OCI-LY3 (cell line): Measurements from ENCODE around the gene ANGPTL1.

ENCODE experiments used
- H2AFZ ChIP-seq: fragments of 200-600, 300-600 bp; shearing (Covaris generic); 2 replicates; pipeline ENCODE4 v1.6.0; 2014; ENCODE audit warnings: antibody characterized with exemption, low read depth, low read length
- H3K27ac ChIP-seq: fragments of 200-600, 300-600 bp; sonication (generic); 2 replicates; pipeline ENCODE4 v1.5.1; 2014; ENCODE audit warnings: mild to moderate bottlenecking, low read length, moderate library complexity, mixed read lengths
- H3K27me3 ChIP-seq: fragments of 200-600, 300-600 bp; sonication (generic); 2 replicates; pipeline ENCODE4 v1.6.1; 2014; ENCODE audit warnings: low read depth, low read length, mixed read lengths
- H3K36me3 ChIP-seq: fragments of 200-600, 300-600 bp; sonication (generic); replicated peaks from 2 replicates; pipeline ENCODE3; 2014; ENCODE audit warnings: low read depth, low read length, mixed read lengths
- H3K4me1 ChIP-seq: fragments of 300-600, 200-600 bp; sonication (generic); 2 replicates; pipeline ENCODE4 v1.6.1; 2014; ENCODE audit warnings: low read length, mixed read lengths
- H3K4me2 ChIP-seq: fragments of 200-600, 300-600 bp; sonication (generic); 2 replicates; pipeline ENCODE4 v1.6.1; 2014; ENCODE audit warnings: low read length, mixed read lengths
- H3K4me3 ChIP-seq: fragments of 300-600, 200-600 bp; sonication (generic); 2 replicates; pipeline ENCODE4 v1.5.1; 2014; ENCODE audit warnings: antibody characterized with exemption, mild to moderate bottlenecking, low read length, moderate library complexity
- H3K79me2 ChIP-seq: fragments of 300-600, 200-600 bp; shearing (Covaris generic); 2 replicates; pipeline ENCODE4 v1.6.1; 2014; ENCODE audit warnings: mild to moderate bottlenecking, low read length, mixed read lengths
- H3K9ac ChIP-seq: fragments of 300-600, 200-600 bp; shearing (Covaris generic); 2 replicates; pipeline ENCODE4 v1.6.0; 2014; ENCODE audit warnings: mild to moderate bottlenecking, low read length, moderate library complexity
- H3K9me3 ChIP-seq: fragments of 200-600, 300-600 bp; shearing (Covaris generic); 2 replicates; pipeline ENCODE4 v1.6.1; 2014; ENCODE audit warnings: low read length, mixed read lengths; ENCODE audit not compliant: insufficient read depth
- H4K20me1 ChIP-seq: fragments of 200-600, 300-600 bp; sonication (generic); 2 replicates; pipeline ENCODE4 v1.6.1; 2016; ENCODE audit warnings: low read length, mixed read lengths; ENCODE audit not compliant: insufficient read depth
- EZH2phosphoT487 ChIP-seq: fragments of 200-600 bp; shearing (Covaris generic); IDR thresholded peaks from 2 replicates; pipeline ENCODE4 v1.6.1; 2018; ENCODE audit warnings: antibody characterized with exemption, mixed run types, low read depth
- TF ChIP-seq, protein P1 (sequence below): fragments of 200-600, 300-600 bp; sonication (generic); IDR thresholded peaks from 2 replicates; pipeline ENCODE4 v1.5.1; 2014; ENCODE audit warnings: antibody characterized with exemption, low read length, low read depth

ANGPTL1 gene

DNA sequence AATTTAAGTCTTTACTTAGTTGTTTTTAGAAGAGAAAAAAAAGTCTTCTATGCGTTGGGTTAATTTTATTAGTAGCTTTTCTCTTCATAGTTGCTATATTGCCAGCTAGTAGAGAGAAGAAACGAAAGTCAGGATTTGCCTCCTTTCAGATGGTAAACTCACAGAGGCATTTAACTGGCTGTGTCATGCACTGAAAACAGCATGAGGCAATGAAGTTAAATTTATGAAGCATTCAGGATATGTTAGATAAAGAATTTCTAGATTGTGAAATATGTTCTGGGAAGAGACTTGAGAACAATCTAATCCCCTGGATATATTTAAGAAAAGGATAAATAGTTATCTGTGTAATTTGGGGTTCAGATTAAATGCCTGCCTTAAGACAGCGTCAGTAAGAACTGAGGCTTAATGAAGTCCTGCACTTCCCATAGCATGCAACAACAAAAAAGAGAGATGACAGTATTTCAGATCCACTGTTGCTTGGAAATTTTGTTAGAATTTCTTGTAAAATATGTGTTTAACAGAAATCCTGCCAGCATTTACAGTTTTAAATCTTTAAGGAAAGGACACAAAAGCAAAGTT is 1.7 kb downstream of the ANGPTL1 start:
- H3K4me3 ChIP-seq: no peak overlapping the region
- no peaks in the 10 kb centered on the region for H3K27me3 ChIP-seq
- H3K4me2 ChIP-seq: no peak overlapping the region
- no peaks in the 10 kb centered on the region for H4K20me1 ChIP-seq
- no peak overlapping the region for H3K27ac ChIP-seq
- H3K9me3 ChIP-seq: no peaks in the 10 kb centered on the region
- TF ChIP-seq, protein P1, sequence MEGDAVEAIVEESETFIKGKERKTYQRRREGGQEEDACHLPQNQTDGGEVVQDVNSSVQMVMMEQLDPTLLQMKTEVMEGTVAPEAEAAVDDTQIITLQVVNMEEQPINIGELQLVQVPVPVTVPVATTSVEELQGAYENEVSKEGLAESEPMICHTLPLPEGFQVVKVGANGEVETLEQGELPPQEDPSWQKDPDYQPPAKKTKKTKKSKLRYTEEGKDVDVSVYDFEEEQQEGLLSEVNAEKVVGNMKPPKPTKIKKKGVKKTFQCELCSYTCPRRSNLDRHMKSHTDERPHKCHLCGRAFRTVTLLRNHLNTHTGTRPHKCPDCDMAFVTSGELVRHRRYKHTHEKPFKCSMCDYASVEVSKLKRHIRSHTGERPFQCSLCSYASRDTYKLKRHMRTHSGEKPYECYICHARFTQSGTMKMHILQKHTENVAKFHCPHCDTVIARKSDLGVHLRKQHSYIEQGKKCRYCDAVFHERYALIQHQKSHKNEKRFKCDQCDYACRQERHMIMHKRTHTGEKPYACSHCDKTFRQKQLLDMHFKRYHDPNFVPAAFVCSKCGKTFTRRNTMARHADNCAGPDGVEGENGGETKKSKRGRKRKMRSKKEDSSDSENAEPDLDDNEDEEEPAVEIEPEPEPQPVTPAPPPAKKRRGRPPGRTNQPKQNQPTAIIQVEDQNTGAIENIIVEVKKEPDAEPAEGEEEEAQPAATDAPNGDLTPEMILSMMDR: no peak
- TF ChIP-seq EZH2phosphoT487: no peak
- no peaks in the 10 kb centered on the region for H3K79me2 ChIP-seq
- no peaks in the 10 kb centered on the region for H3K36me3 ChIP-seq
- no peak overlapping the region for H3K9ac ChIP-seq
- H2AFZ ChIP-seq: no peak overlapping the region
- H3K4me1 ChIP-seq: peaks cover 3% of the 10 kb centered on the region; the same call in 1 of the 2 replicates

GRCh38 chr1:178868706-178869105 is 2.2 kb downstream of the ANGPTL1 start:
- H2AFZ ChIP-seq: no peak overlapping the region
- no peaks in the 10 kb centered on the region for H4K20me1 ChIP-seq
- no peak overlapping the region for H3K27ac ChIP-seq
- TF ChIP-seq EZH2phosphoT487: no peak
- TF ChIP-seq, protein P1: no peak
- no peaks in the 10 kb centered on the region for H3K9me3 ChIP-seq
- no peak overlapping the region for H3K9ac ChIP-seq
- peaks cover 3% of the 10 kb centered on the region; the same call in 1 of the 2 replicates for H3K4me1 ChIP-seq
- H3K4me3 ChIP-seq: no peak overlapping the region
- H3K4me2 ChIP-seq: no peak overlapping the region
- H3K27me3 ChIP-seq: no peaks in the 10 kb centered on the region
- no peaks in the 10 kb centered on the region for H3K79me2 ChIP-seq
- no peaks in the 10 kb centered on the region for H3K36me3 ChIP-seq

- Histone ChIP-seq H3K79me2 (no peaks in the 10 kb centered on the region), H3K4me2 (peak overlapping the region; percentile 0; the same call in 1 of the 2 replicates), H3K27me3 (no peaks in the 10 kb centered on the region), H3K27ac (no peak overlapping the region), H3K9me3 (no peaks in the 10 kb centered on the region), H3K36me3 (no peaks in the 10 kb centered on the region), H4K20me1 (no peaks in the 10 kb centered on the region), H3K4me3 (no peak overlapping the region), H3K4me1 (peaks cover 3% of the 10 kb centered on the region; the same call in 1 of the 2 replicates), H2AFZ (no peak overlapping the region), H3K9ac (no peak overlapping the region)
- no peak for TF ChIP-seq EZH2phosphoT487
- TF ChIP-seq, protein P1: no peak
Observed at GRCh38 chr1:178867670-178868069, 3.2 kb downstream of the ANGPTL1 start.

DNA sequence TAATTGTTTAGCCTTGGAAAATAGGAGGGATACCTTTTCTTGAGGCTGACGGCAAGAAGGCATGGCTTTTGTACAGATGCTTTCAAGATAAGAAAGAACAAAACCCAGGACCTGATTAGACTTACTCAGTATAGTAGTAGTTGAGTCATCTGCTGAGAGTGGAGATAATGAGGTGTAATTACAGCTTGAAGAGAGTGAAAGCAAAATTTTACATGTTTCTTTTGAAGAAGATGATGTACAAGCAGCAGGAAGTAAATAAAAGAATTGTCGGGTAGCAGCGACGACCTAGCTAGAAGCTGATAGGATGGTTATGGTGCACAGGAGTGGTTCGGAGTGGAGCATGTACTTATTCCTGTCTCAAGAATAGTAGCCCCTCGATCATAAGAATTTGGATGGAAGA is 6.6 kb downstream of the ANGPTL1 start:
- TF ChIP-seq, protein P1: no peak
- TF ChIP-seq EZH2phosphoT487: no peak
- H3K4me2 ChIP-seq: no peak overlapping the region

More for the DNA sequence above, 6.6 kb downstream of the ANGPTL1 start:
- Histone ChIP-seq H3K9ac (no peak overlapping the region), H3K27ac (no peak overlapping the region), H3K79me2 (no peaks in the 10 kb centered on the region), H3K36me3 (no peaks in the 10 kb centered on the region), H3K9me3 (no peaks in the 10 kb centered on the region), H2AFZ (no peak overlapping the region), H3K27me3 (no peaks in the 10 kb centered on the region), H3K4me3 (no peak overlapping the region), H4K20me1 (no peaks in the 10 kb centered on the region), H3K4me1 (peaks cover 3% of the 10 kb centered on the region; the same call in 1 of the 2 replicates)
